K562 (cell line): ENCODE measurements around the gene RNF11. TPM values are rescaled to one million over a fixed set of nuclear protein-coding genes. Genes with fewer than 3 reads are reported as not detected.

Experiments used
- ATAC-seq: fragments of 200-7000 bp; cut with Tn5 transposase; 3 replicates; pipeline ENCODE4 v1.9.1; 2020; ENCODE audit warnings: moderate library complexity
- BruUV-seq: library from RNA; stranded (reverse); fragments of 400-500 nt; replicated peaks from 2 replicates; lab custom pipeline; 2021; lab: Mats Ljungman, UMichigan
- CTCF ChIA-PET: fragments of 300-600 bp; formaldehyde crosslinking; extraction: SDS; loops from one replicate; lab custom pipeline; 2021; ENCODE audit warnings: low intra/inter-chr PET ratio; lab: Yijun Ruan, JAX
- POLR2A ChIA-PET: fragments of 300-600, 350-650 bp; sonication (Branson Sonifier 250); formaldehyde crosslinking; extraction: SDS; loops from one replicate; lab custom pipeline; 2021; ENCODE audit warnings: antibody characterized with exemption, inconsistent platforms; lab: Yijun Ruan, JAX
- DNase-seq, 4 experiments: peaks; one replicate each; pipeline versions ENCODE4 v3.0.0 to v3.0.0-alpha.2; 2011 to 2018; ENCODE audit warnings: low spot score in 3 of 4, mixed read lengths in 3 of 4; ENCODE audit errors: extremely low read depth in 1 of 4
- FAIRE-seq: peaks from 2 replicates; lab custom pipeline; 2011; peaks lifted over from hg19 to GRCh38; lab: Jason Lieb, UNC
- H2AFZ ChIP-seq: 2 replicates; pipeline ENCODE4 v1.6.0; 2011; ENCODE audit warnings: low read depth, low read length, control low read depth, inconsistent platforms
- H3K27ac ChIP-seq: fragments of 200-600 bp; 3 replicates; pipeline ENCODE4 v1.8.0; 2011; ENCODE audit warnings: low read depth, mild to moderate bottlenecking, control low read depth, inconsistent platforms, low read length, moderate library complexity, mixed read lengths; ENCODE audit errors: extremely low read depth
- H3K27me3 ChIP-seq, 2 experiments: fragments of 300-600 bp in 1 of 2; 2 replicates in 1 of 2; 3 replicates in 1 of 2; pipeline versions ENCODE4 v1.6.0 to v1.8.0; 2011; ENCODE audit warnings: inconsistent platforms in 2 of 2, low read length in 2 of 2, mild to moderate bottlenecking in 1 of 2, mixed read lengths in 1 of 2, moderate library complexity in 1 of 2; ENCODE audit not compliant: control insufficient read depth in 2 of 2, insufficient read depth in 2 of 2
- H3K36me3 ChIP-seq: fragments of 300-600 bp; 3 replicates; pipeline ENCODE4 v1.8.0; 2011; ENCODE audit warnings: mild to moderate bottlenecking, low read length, inconsistent platforms; ENCODE audit not compliant: control insufficient read depth, insufficient read depth
- H3K4me1 ChIP-seq, 2 experiments: fragments of 200-600 bp in 1 of 2; replicated peaks in 1 of 2; 2 replicates in 1 of 2; 3 replicates in 1 of 2; pipeline versions ENCODE4 v1.5.1 to v1.8.0; 2011; ENCODE audit warnings: inconsistent platforms in 2 of 2, low read length in 2 of 2, mild to moderate bottlenecking in 1 of 2, mixed read lengths in 1 of 2, moderate library complexity in 1 of 2; ENCODE audit not compliant: control insufficient read depth in 2 of 2, insufficient read depth in 2 of 2
- H3K4me2 ChIP-seq: 2 replicates; pipeline ENCODE4 v1.6.1; 2011; ENCODE audit warnings: low read length, control low read depth, inconsistent platforms, mixed read lengths; ENCODE audit not compliant: insufficient read depth
- H3K4me3 ChIP-seq: fragments of 200-600 bp; sonication (generic), shearing (Covaris generic); 2 replicates; pipeline ENCODE4 v1.5.1; 2016; ENCODE audit warnings: control low read depth, inconsistent platforms
- H3K79me2 ChIP-seq: fragments of 200-600 bp; 3 replicates; pipeline ENCODE4 v1.8.0; 2011; ENCODE audit warnings: low read length, inconsistent platforms; ENCODE audit not compliant: control insufficient read depth, insufficient read depth
- H3K9ac ChIP-seq, 2 experiments: 2 replicates each; pipeline versions ENCODE4 v1.6.0 to v1.6.1; 2011; ENCODE audit warnings: low read depth in 2 of 2, low read length in 2 of 2, control low read depth in 1 of 2, inconsistent platforms in 1 of 2, mild to moderate bottlenecking in 1 of 2, mixed read lengths in 1 of 2; ENCODE audit not compliant: insufficient read depth in 1 of 2
- H3K9me1 ChIP-seq: one replicate; pipeline ENCODE4 v1.6.0; 2011; ENCODE audit warnings: inconsistent platforms, mild to moderate bottlenecking, low read length, moderate library complexity; ENCODE audit not compliant: control insufficient read depth, insufficient read depth
- H3K9me3 ChIP-seq: replicated peaks from 2 replicates; pipeline ENCODE4 v1.5.1; 2011; ENCODE audit warnings: low read depth, low read length, inconsistent platforms; ENCODE audit not compliant: control insufficient read depth, insufficient read depth
- H4K20me1 ChIP-seq: replicated peaks from 2 replicates; pipeline ENCODE4 v1.6.1; 2011; ENCODE audit warnings: low read length, inconsistent platforms, mixed read lengths; ENCODE audit not compliant: control insufficient read depth, insufficient read depth
- ATF7 ChIP-seq: fragments of 450-650 bp; IDR thresholded peaks from 2 replicates; pipeline ENCODE4 v1.7.1; 2014; ENCODE audit warnings: mild to moderate bottlenecking, moderate library complexity
- BRF1 ChIP-seq: IDR thresholded peaks from 3 replicates; pipeline ENCODE4 v1.6.1; 2011; ENCODE audit warnings: borderline replicate concordance, mild to moderate bottlenecking; ENCODE audit not compliant: insufficient read length; ENCODE audit errors: extremely low read depth
- CBFA2T3 ChIP-seq: fragments of 450-650 bp; IDR thresholded peaks from 2 replicates; pipeline ENCODE4 v1.6.1; 2017
- CHD4 ChIP-seq: fragments of 200-600 bp; sonication (generic); IDR thresholded peaks from 3 replicates; pipeline ENCODE4 v1.6.1; 2012; ENCODE audit warnings: low read depth, mild to moderate bottlenecking, mixed read lengths, low read length, inconsistent platforms; ENCODE audit not compliant: insufficient read depth, insufficient replicate concordance, poor library complexity, severe bottlenecking
- CTBP1 ChIP-seq: fragments of 450-650 bp; IDR thresholded peaks from 2 replicates; pipeline ENCODE4 v1.6.1; 2016; ENCODE audit warnings: borderline replicate concordance
- DIDO1 ChIP-seq: fragments of 450-650 bp; IDR thresholded peaks from 2 replicates; pipeline ENCODE4 v1.6.1; 2016; ENCODE audit warnings: low read depth, missing biosample characterization, missing genetic modification characterization
- ELF1 ChIP-seq: fragments of 200-800 bp; sonication (Bioruptor generic); IDR thresholded peaks from 2 replicates; pipeline ENCODE4 v1.6.1; 2016; ENCODE audit warnings: missing genetic modification characterization, missing compliant biosample characterization
- ETV1 ChIP-seq: fragments of 450-650 bp; conservative IDR thresholded peaks from 2 replicates; pipeline ENCODE4 v1.6.1; 2016; ENCODE audit warnings: missing genetic modification characterization, control low read depth, low read depth, missing compliant biosample characterization
- GABPB1 ChIP-seq: sonication (generic); formaldehyde crosslinking; IDR thresholded peaks from 2 replicates; pipeline ENCODE4 v1.8.0; 2022; ENCODE audit warnings: mild to moderate bottlenecking, missing genetic modification reagents
- GATA2 ChIP-seq: sonication (generic); formaldehyde crosslinking; IDR thresholded peaks from 2 replicates; pipeline ENCODE4 v1.4.0; 2020; ENCODE audit warnings: mild to moderate bottlenecking, missing genetic modification reagents
- L3MBTL2 ChIP-seq: fragments of 450-650 bp; IDR thresholded peaks from 2 replicates; pipeline ENCODE4 v1.6.1; 2016; ENCODE audit warnings: mild to moderate bottlenecking, moderate library complexity
- NR2C2 ChIP-seq, 2 experiments: fragments of 200-800 bp in 1 of 2; sonication (Bioruptor generic) in 1 of 2; sonication (generic) in 1 of 2; formaldehyde crosslinking in 1 of 2; IDR thresholded peaks; 2 replicates each; pipeline versions ENCODE4 v1.6.1 to v1.8.0; 2016 to 2022; ENCODE audit warnings: mild to moderate bottlenecking in 1 of 2, missing compliant biosample characterization in 1 of 2, missing genetic modification characterization in 1 of 2, missing genetic modification reagents in 1 of 2
- RBFOX2 ChIP-seq: fragments of 200-400 bp; formaldehyde crosslinking; IDR thresholded peaks from 2 replicates; pipeline ENCODE4 v1.6.1; 2017; ENCODE audit warnings: low read depth, mild to moderate bottlenecking, low read length, moderate library complexity
- SAP30 ChIP-seq: fragments of 200-600 bp; sonication (generic); IDR thresholded peaks from 2 replicates; pipeline ENCODE4 v1.6.1; 2012; ENCODE audit warnings: borderline replicate concordance, low read depth, mild to moderate bottlenecking, moderate library complexity, low read length, control low read depth, inconsistent platforms; ENCODE audit not compliant: insufficient read depth, poor library complexity, severe bottlenecking
- SMAD2 ChIP-seq: fragments of 150-350 bp; IDR thresholded peaks from 2 replicates; pipeline ENCODE4 v1.6.1; 2014; ENCODE audit warnings: low read depth, mild to moderate bottlenecking, low read length
- SMARCE1 ChIP-seq: fragments of 450-650 bp; IDR thresholded peaks from 2 replicates; pipeline ENCODE4 v1.7.1; 2016; ENCODE audit warnings: mild to moderate bottlenecking
- SPI1 ChIP-seq: IDR thresholded peaks from 2 replicates; pipeline ENCODE4 v1.6.1; 2011; ENCODE audit warnings: low read depth, low read length, control low read depth, borderline replicate concordance
- ZFX ChIP-seq: sonication (generic); formaldehyde crosslinking; IDR thresholded peaks from 2 replicates; pipeline ENCODE4 v1.8.0; 2022; ENCODE audit warnings: mild to moderate bottlenecking, missing genetic modification reagents, moderate library complexity
- WGBS: fragments of 100-300 bp; shearing (Covaris generic); methylation state at CpG from one replicate; pipeline ENCODE4 v1.1.6; 2016; ENCODE audit warnings: low coverage, mixed read lengths; ENCODE audit not compliant: insufficient coverage; ENCODE audit errors: missing lambda C conversion rate; 5-methylcytosine and 5-hydroxymethylcytosine counted together
- in situ Hi-C: fragments of 300-500 bp; cut with MboI; formaldehyde crosslinking; loops from 4 replicates; pipeline ENCODE4 v1.15.0; 2018; ENCODE audit warnings: inconsistent platforms, mixed read lengths
- intact Hi-C: fragments of 100-400 bp; cut with micrococcal nuclease; formaldehyde crosslinking; loops from 2 replicates; pipeline ENCODE4 v1.14.2; 2022
- polyA plus RNA-seq, 8 experiments: library from polyadenylated mRNA; depleted of rRNA in 4 of 8; stranded (reverse) in 5 of 8; unstranded in 3 of 8; fragments of >200 nt; fragmentation: Nextera tagmentation in 2 of 8; fragmentation: Illumina TruSeq in 1 of 8; extraction: Ambion mirVana in 2 of 8; extraction: Trizol in 1 of 8; gene quantifications; 2 replicates each; pipeline versions ENCODE4 v1.2.1 to v1.2.3, GENCODE V29; 2011 to 2014; ENCODE audit warnings: inconsistent platforms in 1 of 8, missing spikeins in 1 of 8
- total RNA-seq, 7 experiments: library from RNA; depleted of rRNA in 6 of 7; stranded (reverse); fragments of >200 nt in 6 of 7; fragmentation: Illumina TruSeq in 2 of 7; extraction: Trizol in 2 of 7; gene quantifications; 2 replicates each; pipeline versions ENCODE4 v1.2.1 to v1.2.3, GENCODE V29; 2011 to 2021; ENCODE audit warnings: low replicate concordance in 1 of 7
- TF ChIP-seq, protein P1 (sequence below): fragments of 250-450 bp; sonication (Bioruptor Pico); IDR thresholded peaks from 2 replicates; pipeline ENCODE4 v1.5.0; 2021

RNF11 gene
- total and polyA plus RNA-seq, 9 of the 15 experiments (the other 6 are each of a cell fraction or from before 2014, with no cell fraction given), result 5.7 to 34.3 (median 23.1) TPM

DNA sequence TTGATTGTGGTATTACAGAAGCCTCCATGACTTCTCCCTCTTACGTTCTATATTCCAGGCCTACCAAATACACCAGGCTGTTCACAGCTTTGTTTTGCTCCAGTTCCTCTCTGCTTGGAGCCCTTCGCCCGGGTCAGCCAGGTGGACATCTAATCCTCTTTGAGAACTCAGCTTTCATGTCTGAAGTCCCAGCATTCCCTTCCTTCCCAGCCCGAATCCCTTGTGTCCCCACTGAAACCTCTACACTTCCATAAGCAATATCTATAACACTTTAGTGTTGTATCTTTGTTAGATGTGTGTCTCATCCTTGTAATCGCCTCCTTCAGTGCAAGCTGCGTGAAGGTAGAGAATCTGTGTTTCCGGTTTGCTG is 1.9 kb downstream of the RNF11 start:
- ATAC-seq (peak; percentile 21; the same call in 2 of the 3 replicates), FAIRE-seq (peak; percentile 71), DNase-seq (peak in 2 of 4 experiments; percentile 16 to 47)
- Histone ChIP-seq H3K9me1 (no peaks in the 10 kb centered on the region), H3K79me2 (peaks cover 69% of the 10 kb centered on the region), H3K27ac (peak overlapping the region; percentile 89; the same call in 2 of the 3 replicates), H2AFZ (0 out of 2 replicates have a peak overlapping the region, but pooled peaks have one; percentile 9), H3K36me3 (peaks cover 4% of the 10 kb centered on the region; the same call in 2 of the 3 replicates), H3K4me3 (peak overlapping the region; percentile 94), H4K20me1 (peaks cover 33% of the 10 kb centered on the region), H3K9me3 (no peaks in the 10 kb centered on the region), H3K27me3 (no peaks in the 10 kb centered on the region), H3K4me1 (peaks cover 19 to 31% of the 10 kb centered on the region in 2 experiments), H3K9ac (peak overlapping the region; percentile 81 to 94; a peak in 3 of 4 replicates), H3K4me2 (peak overlapping the region; percentile 97)
- intact Hi-C loops (loop anchor here (5.0 kb wide), 2 partner anchors 59 to 279 kb away; partner anchors contain the start of gene EPS15), in situ Hi-C loops (no loop called here)
- 4% methylated on average over 7 of the region's 7 CpGs for WGBS
- no TSS peak for BruUV-seq
- POLR2A ChIA-PET, result interaction anchor here (0.8 to 2.0 kb wide), 7 partner anchors 9 to 40 kb away, joined by 3 to 11 read pairs (median 6); no protein-coding TSS in a partner anchor
- CTCF ChIA-PET, result no interaction called here
- TF ChIP-seq CBFA2T3 (peak; percentile 28; the same call in 1 of the 2 replicates), ELF1 (tag) (no peak), SMARCE1 (no peak), SAP30 (peak; percentile 29), GABPB1 (CRISPR knock-in tag) (0 out of 2 replicates have a peak, but pooled peaks have one; percentile 13), RBFOX2 (peak; percentile 47; the same call in 1 of the 2 replicates), NR2C2 (CRISPR knock-in tag; IDR thresholded peaks at IDR 0.05) (no peak), NR2C2 (tag; IDR thresholded peaks at IDR 0.05) (no peak), ETV1 (tag) (peak; percentile 37; the same call in 1 of the 2 replicates), ATF7 (peak; percentile 68; the same call in 1 of the 2 replicates), SMAD2 (no peak), GATA2 (CRISPR knock-in tag) (no peak), CTBP1 (peak; percentile 39), SPI1 (peak; percentile 73; the same call in 1 of the 2 replicates), BRF1 (no peak), DIDO1 (tag) (no peak), ZFX (CRISPR knock-in tag) (peak; percentile 54; the same call in 1 of the 2 replicates), CHD4 (peak; percentile 36), L3MBTL2 (peak; percentile 66)
- TF ChIP-seq, protein P1, sequence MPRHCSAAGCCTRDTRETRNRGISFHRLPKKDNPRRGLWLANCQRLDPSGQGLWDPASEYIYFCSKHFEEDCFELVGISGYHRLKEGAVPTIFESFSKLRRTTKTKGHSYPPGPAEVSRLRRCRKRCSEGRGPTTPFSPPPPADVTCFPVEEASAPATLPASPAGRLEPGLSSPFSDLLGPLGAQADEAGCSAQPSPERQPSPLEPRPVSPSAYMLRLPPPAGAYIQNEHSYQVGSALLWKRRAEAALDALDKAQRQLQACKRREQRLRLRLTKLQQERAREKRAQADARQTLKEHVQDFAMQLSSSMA, result no peak
